Activated B cell treated with CpG ODN at 0.5 μM for 24 hours (primary cell): ENCODE data around the gene ASMTL. TPM values are rescaled to one million over a fixed set of nuclear protein-coding genes. Genes with fewer than 3 reads are reported as not detected.

Experiments used
- ATAC-seq: fragments of 200-7000 bp; cut with Tn5 transposase; one replicate; pipeline ENCODE4 v1.10.0; 2021; ENCODE audit warnings: low read depth, mild to moderate bottlenecking, moderate library complexity
- CTCF ChIA-PET: fragments of 350-600 bp; sonication (Branson Sonifier 250); formaldehyde crosslinking; loops from one replicate; lab custom pipeline; 2021; ENCODE audit warnings: antibody characterized with exemption; lab: Charles Lee
- POLR2A ChIA-PET: fragments of 350-600 bp; sonication (Branson Sonifier 250); formaldehyde crosslinking; loops from one replicate; lab custom pipeline; 2021; ENCODE audit warnings: antibody characterized with exemption; lab: Charles Lee
- DNase-seq: peaks from one replicate; pipeline ENCODE4 v3.0.0; 2022
- H3K27ac Mint-ChIP-seq: one replicate; pipeline ENCODE4 v1.8.0; 2020; ENCODE audit warnings: mixed read lengths
- H3K27me3 Mint-ChIP-seq: one replicate; pipeline ENCODE4 v1.8.0; 2021; ENCODE audit warnings: mixed read lengths
- H3K36me3 Mint-ChIP-seq: one replicate; pipeline ENCODE4 v1.8.0; 2021; ENCODE audit warnings: low read depth, mixed read lengths
- H3K4me1 Mint-ChIP-seq: one replicate; pipeline ENCODE4 v1.8.0; 2021; ENCODE audit warnings: mixed read lengths
- H3K4me3 Mint-ChIP-seq: one replicate; pipeline ENCODE4 v1.8.0; 2020; ENCODE audit warnings: mild to moderate bottlenecking, mixed read lengths
- H3K9me3 Mint-ChIP-seq: one replicate; pipeline ENCODE4 v1.8.0; 2020; ENCODE audit warnings: mixed read lengths
- CTCF ChIP-seq: fragments of 200-600 bp; IDR thresholded peaks from one replicate; pipeline ENCODE4 v1.8.0; 2022; ENCODE audit warnings: antibody characterized with exemption, mild to moderate bottlenecking
- intact Hi-C: fragments of 100-400 bp; cut with micrococcal nuclease; formaldehyde crosslinking; loops from one replicate; pipeline ENCODE4 v1.15.1; 2024
- total RNA-seq: library from RNA; stranded (reverse); gene quantifications from 2 replicates; pipeline ENCODE4 v1.2.3, GENCODE V29; 2022

ASMTL gene
- total RNA-seq, 1 donor from 2014 or later, result 52.1 TPM

DNA sequence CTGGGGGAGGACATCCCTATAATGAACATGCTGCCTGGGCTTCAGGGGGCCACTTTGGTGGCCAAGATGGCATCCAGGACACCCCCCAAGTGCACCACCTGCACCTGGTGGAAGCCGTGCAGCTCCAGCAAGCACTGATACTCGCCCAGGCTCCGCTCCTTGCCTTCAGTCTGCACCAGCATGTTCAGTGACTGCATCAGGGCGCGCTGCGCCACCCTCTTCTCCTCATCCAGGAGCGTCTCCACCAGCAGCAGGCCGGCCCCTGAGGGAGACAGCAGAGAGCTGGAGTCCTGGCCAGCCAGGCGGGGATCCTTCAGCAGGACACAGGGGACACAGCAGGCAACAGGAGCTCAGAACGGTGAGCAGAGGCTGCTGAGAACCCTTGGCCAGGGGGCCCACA lies 49.5 kb downstream of the ASMTL start:
- no peak overlapping the region for H3K27ac Mint-ChIP-seq
- no peak for ATAC-seq
- ChIA-PET CTCF (no interaction called here), POLR2A (no interaction called here)
- DNase-seq, result no peak
- H3K27me3 Mint-ChIP-seq, result no peaks in the 10 kb centered on the region
- H3K36me3 Mint-ChIP-seq, result peaks cover 11% of the 10 kb centered on the region
- no peak overlapping the region for H3K4me3 Mint-ChIP-seq
- TF ChIP-seq CTCF, result no peak
- no peaks in the 10 kb centered on the region for H3K4me1 Mint-ChIP-seq
- intact Hi-C loops, result no loop called here
- no peaks in the 10 kb centered on the region for H3K9me3 Mint-ChIP-seq

DNA sequence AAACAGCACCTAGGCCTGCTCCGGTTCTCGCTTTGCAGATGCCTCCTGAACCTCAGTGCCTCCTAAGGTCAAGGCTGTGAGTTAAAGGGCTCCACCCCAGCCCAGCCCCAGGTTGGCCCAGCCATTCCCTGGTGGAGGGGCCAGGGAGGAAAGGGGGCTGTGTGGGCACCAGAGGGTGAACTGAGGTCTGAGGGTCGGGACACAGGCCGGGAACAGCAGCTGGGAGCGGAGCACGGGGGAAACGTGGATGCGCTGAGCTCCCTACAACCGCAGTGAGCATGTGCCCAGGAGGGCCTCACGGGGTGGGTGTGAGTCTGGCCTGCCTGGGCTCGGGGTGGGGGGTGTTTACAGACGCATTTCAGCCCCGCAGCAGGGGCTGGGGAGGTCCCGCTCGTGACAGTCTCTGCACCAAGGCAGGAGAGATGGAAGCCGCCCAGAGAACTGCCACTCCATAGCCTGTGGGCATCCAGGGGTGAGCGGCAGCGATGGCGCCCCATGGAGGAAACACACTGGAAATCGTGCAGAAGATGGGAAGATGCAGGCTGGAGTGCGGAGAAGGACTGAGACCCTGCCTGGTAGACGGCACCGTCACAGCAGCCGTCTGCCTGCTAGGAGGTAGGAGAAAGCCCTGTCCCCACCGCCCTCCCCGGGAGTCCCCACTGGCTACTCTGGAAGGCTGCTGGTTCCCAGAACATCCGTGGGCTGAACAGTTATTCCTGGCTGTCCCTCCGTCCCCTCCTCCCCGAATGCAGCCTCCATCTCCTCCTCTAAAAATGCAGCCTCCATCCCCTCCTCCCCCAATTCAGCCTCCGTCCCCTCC lies 50.9 kb downstream of the ASMTL start:
- POLR2A ChIA-PET, result no interaction called here
- Mint-ChIP-seq H3K27me3 (no peaks in the 10 kb centered on the region), H3K36me3 (peaks cover 15% of the 10 kb centered on the region), H3K27ac (no peak overlapping the region), H3K4me1 (no peaks in the 10 kb centered on the region), H3K9me3 (no peaks in the 10 kb centered on the region), H3K4me3 (no peak overlapping the region)
- no peak for TF ChIP-seq CTCF
- intact Hi-C loops, result no loop called here
- no peak for ATAC-seq
- DNase-seq, result no peak
- CTCF ChIA-PET, result no interaction called here

GRCh38 chrX:1400742-1401471 lies 51.8 kb downstream of the ASMTL start:
- H3K4me3 Mint-ChIP-seq, result no peak overlapping the region
- H3K27me3 Mint-ChIP-seq, result no peaks in the 10 kb centered on the region
- intact Hi-C loops, result no loop called here
- no peaks in the 10 kb centered on the region for H3K4me1 Mint-ChIP-seq
- H3K27ac Mint-ChIP-seq, result no peak overlapping the region
- H3K9me3 Mint-ChIP-seq, result no peaks in the 10 kb centered on the region
- DNase-seq (no peak), ATAC-seq (no peak)
- ChIA-PET CTCF (no interaction called here), POLR2A (no interaction called here)
- H3K36me3 Mint-ChIP-seq, result peaks cover 24% of the 10 kb centered on the region
- TF ChIP-seq CTCF, result no peak

- Mint-ChIP-seq H3K36me3 (peaks cover 31% of the 10 kb centered on the region), H3K27me3 (no peaks in the 10 kb centered on the region), H3K4me1 (no peaks in the 10 kb centered on the region), H3K9me3 (no peaks in the 10 kb centered on the region), H3K27ac (no peak overlapping the region), H3K4me3 (no peak overlapping the region)
- no peak for TF ChIP-seq CTCF
- ATAC-seq, result no peak
- ChIA-PET POLR2A (no interaction called here), CTCF (no interaction called here)
- no peak for DNase-seq
- intact Hi-C loops, result no loop called here
Observed at GRCh38 chrX:1400049-1400448, 52.7 kb downstream of the ASMTL start.
